ENCODE measurements around the gene KCNN3.

KCNN3 gene

GRCh38 chr1:154726896-154727753 lies 143.0 kb downstream of the KCNN3 start:
- no peak for DNase-seq (ENCODE audit: low spot score)

- no peak for DNase-seq (ENCODE audit: low spot score)
These were observed 143.6 kb downstream of the KCNN3 start for GRCh38 chr1:154726443-154726842.

GRCh38 chr1:154725865-154726264 lies 144.2 kb downstream of the KCNN3 start:
- no peak for DNase-seq (ENCODE audit: low spot score)

- no peak for DNase-seq (ENCODE audit: low spot score)
These were observed 149.5 kb downstream of the KCNN3 start for GRCh38 chr1:154720328-154721297.

- no peak for DNase-seq (ENCODE audit: low spot score)
These were observed 150.3 kb downstream of the KCNN3 start for GRCh38 chr1:154719586-154720327.

GRCh38 chr1:154718566-154718965 lies 151.5 kb downstream of the KCNN3 start:
- no peak for DNase-seq (ENCODE audit: low spot score)

GRCh38 chr1:154717528-154717924 lies 152.6 kb downstream of the KCNN3 start:
- DNase-seq (ENCODE audit: low spot score) = no peak

GRCh38 chr1:154716614-154717527 lies 153.2 kb downstream of the KCNN3 start:
- no peak for DNase-seq (ENCODE audit: low spot score)

GRCh38 chr1:154716011-154716410 lies 154.1 kb downstream of the KCNN3 start:
- DNase-seq (ENCODE audit: low spot score) = no peak

GRCh38 chr1:154715385-154715784 lies 154.7 kb downstream of the KCNN3 start:
- no peak for DNase-seq (ENCODE audit: low spot score)

GRCh38 chr1:154714638-154715037 lies 155.4 kb downstream of the KCNN3 start:
- peak; percentile 34 for DNase-seq (ENCODE audit: low spot score)

- no peak for DNase-seq (ENCODE audit: low spot score)
These were observed 155.9 kb downstream of the KCNN3 start for GRCh38 chr1:154714052-154714623.

GRCh38 chr1:154713005-154713404 lies 157.1 kb downstream of the KCNN3 start:
- DNase-seq (ENCODE audit: low spot score) = no peak

GRCh38 chr1:154712166-154712810 lies 157.8 kb downstream of the KCNN3 start:
- no peak for DNase-seq (ENCODE audit: low spot score)

GRCh38 chr1:154711416-154711815 lies 158.7 kb downstream of the KCNN3 start:
- DNase-seq (ENCODE audit: low spot score) = no peak

GRCh38 chr1:154710106-154710505 lies 160.0 kb downstream of the KCNN3 start:
- DNase-seq (ENCODE audit: low spot score) = no peak

- DNase-seq (ENCODE audit: low spot score) = no peak
These were observed 162.1 kb downstream of the KCNN3 start for GRCh38 chr1:154707901-154708463.

GRCh38 chr1:154706851-154707250 lies 163.2 kb downstream of the KCNN3 start:
- DNase-seq (ENCODE audit: low spot score) = no peak

- no peak for DNase-seq (ENCODE audit: low spot score)
These were observed 164.5 kb downstream of the KCNN3 start for GRCh38 chr1:154705544-154705943.

GRCh38 chr1:154703170-154703569 lies 166.9 kb downstream of the KCNN3 start:
- no peak for DNase-seq (ENCODE audit: low spot score)

Data from SW480 (cell line).